Heart right ventricle (tissue), 16 donors: ENCODE results near the gene SLC16A8. TPM values are rescaled to one million over a fixed set of nuclear protein-coding genes. Genes with fewer than 3 reads are reported as not detected.

Experiments
- ATAC-seq, 8 donors: fragments of 200-7000 bp; cut with Tn5 transposase; one replicate each; pipeline ENCODE4 v1.9.1; 2020; ENCODE audit warnings: mild to moderate bottlenecking in 8 of 8, moderate library complexity in 8 of 8, moderate number of reproducible peaks in 1 of 8
- DNase-seq, 2 donors: peaks; one replicate each; pipeline ENCODE4 v3.0.0-alpha.2; 2020
- H3K27ac ChIP-seq, 10 donors: fragments of 200-600 bp; sonication (generic) in 2 of 10; one replicate each; pipeline versions ENCODE4 v1.5.0 to v1.8.0; 2020 to 2022; ENCODE audit warnings: mild to moderate bottlenecking in 3 of 10
- H3K27me3 ChIP-seq, 7 donors: fragments of 200-600 bp; one replicate each; pipeline ENCODE4 v1.8.0; 2021 to 2022; ENCODE audit warnings: mild to moderate bottlenecking in 2 of 7
- H3K36me3 ChIP-seq, 9 donors: fragments of 200-600 bp; sonication (generic) in 1 of 9; one replicate each; pipeline versions ENCODE4 v1.5.0 to v1.8.0; 2020 to 2022; ENCODE audit warnings: mild to moderate bottlenecking in 2 of 9
- H3K4me1 ChIP-seq, 9 donors: fragments of 200-600 bp; sonication (generic) in 1 of 9; one replicate each; pipeline versions ENCODE4 v1.5.0 to v1.8.0; 2020 to 2022; ENCODE audit warnings: mild to moderate bottlenecking in 4 of 9
- H3K4me3 ChIP-seq, 10 donors: fragments of 200-600 bp; sonication (generic) in 2 of 10; one replicate each; pipeline versions ENCODE4 v1.5.0 to v1.8.0; 2020 to 2022; ENCODE audit warnings: mild to moderate bottlenecking in 7 of 10, moderate library complexity in 2 of 10
- H3K9me3 ChIP-seq, 11 donors: fragments of 200-600 bp in 10 of 11; sonication (generic) in 2 of 11; one replicate each; pipeline versions ENCODE4 v1.5.0 to v1.8.0; 2013 to 2022; ENCODE audit warnings: mild to moderate bottlenecking in 2 of 11, control low read depth in 1 of 11, moderate library complexity in 1 of 11
- WGBS, 2 donors: extraction: QIAGEN DNeasy Blood & Tissue Kit; methylation state at CpG; one replicate each; pipeline ENCODE4 v1.1.7; 2013; ENCODE audit warnings: inconsistent platforms in 1 of 2; 5-methylcytosine and 5-hydroxymethylcytosine counted together
- intact Hi-C, 10 donors: fragments of 100-400 bp; cut with DNase I; formaldehyde crosslinking; loops; one replicate each; pipeline versions ENCODE4 v1.11.1 to v1.14.2; 2022
- polyA plus RNA-seq, 2 donors: library from polyadenylated mRNA; stranded (reverse); fragments of 200-250 nt; gene quantifications; one replicate each; pipeline ENCODE4 v1.2.3, GENCODE V29; 2013
- total RNA-seq, 10 donors: library from RNA; stranded (reverse); fragmentation: NEBNext Ultra II Directional in 3 of 10; extraction: Animal tissue kit (Norgen Biotek cat#: 25700) in 3 of 10; gene quantifications; one replicate each; pipeline versions ENCODE4 v1.2.1 to v1.2.4, GENCODE V29; 2021 to 2023
- TF ChIP-seq, protein P1 (sequence below), 9 donors: fragments of 200-600 bp; sonication (generic) in 2 of 9; IDR thresholded peaks; one replicate each; pipeline versions ENCODE4 v1.5.0 to v1.8.0; 2021 to 2022; ENCODE audit warnings: antibody characterized with exemption in 9 of 9, mild to moderate bottlenecking in 5 of 9, moderate library complexity in 1 of 9
- donor health status: Arrhythmogenic right ventricular cardiomyopathy.
- donor health status: ischemic (EF 13 %, LVEDD 7.1; RV severe dilation, severe dysfunction).
- donor health status: healthy with polysubstance abuse.
- donor health status: DM: no; HTN: yes; CAD: no.
- donor health status: DM: no; HTN: no; CAD: no.
- donor health status: ischemic (EF 25% LVEDD 6.9; RV normal size, moderate dysfunction).
- donor health status: ischemic (EF 25% LVEDD 5.7; RV mildly dilated, moderate dysfunction).
- donor health status: healthy.
- donor health status: DM: yes; HTN: yes; CAD: no.
- donor health status: Ischemic cardiomyopathy.
- donor health status: ischemic (EF 35%, LVEDD 5.7; RV mildly dilated, moderate dysfunction).
- donor health status: nonischemic (EF 11% LVEDD 7.7; RV severe dilation, severe dysfunction).
- donor health status: DM: yes; HTN: yes; CAD: no.
- donor health status: PGD.
- donor health status: ischemic (EF 29% LVEDD 5.4; RV normal size, mild dysfunction).
- donor health status: nonischemic (EF 23%, LVEDD 6.1; RV moderate dilation, normal function).

The SLC16A8 gene
- total and polyA plus RNA-seq, 12 donors = 0.19 to 0.34 (median 0.22) TPM; not detected in 9

DNA sequence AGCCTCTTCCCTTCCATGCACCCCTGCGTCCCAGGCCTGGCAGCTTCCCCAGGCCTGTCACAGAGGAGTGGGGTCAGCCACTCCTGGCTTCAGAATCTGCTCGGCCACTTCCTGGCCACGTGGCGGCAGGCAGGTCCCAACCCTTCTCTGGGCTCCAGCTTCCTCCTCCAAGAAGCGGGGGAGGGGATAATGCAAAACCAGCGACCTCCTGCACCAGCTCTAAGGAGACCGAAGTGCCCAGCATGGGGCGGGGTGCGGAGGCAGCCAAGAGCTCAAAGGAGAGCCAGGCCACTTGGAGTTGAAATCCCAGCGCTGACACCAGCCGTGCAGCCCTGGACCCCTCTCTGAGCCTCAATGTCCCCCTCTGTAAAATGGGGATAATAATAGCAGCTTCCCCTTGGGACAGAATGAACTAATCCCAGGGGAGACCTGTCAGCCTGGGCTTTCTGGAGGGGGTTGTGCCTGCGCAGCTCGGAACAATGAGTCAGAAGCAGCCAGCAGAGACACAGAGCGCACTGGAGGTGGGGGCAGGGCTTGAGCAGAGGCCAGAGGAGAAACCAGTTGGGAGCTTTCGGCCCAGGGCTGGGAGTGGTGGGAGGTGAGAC, 49.6 kb downstream of the SLC16A8 start:
- peak; percentile 74 to 78 for DNase-seq
- Histone ChIP-seq H3K4me1 (peaks cover 6 to 37% (median 22%) of the 10 kb centered on the region in 9 donors), H3K27me3 (no peaks in the 10 kb centered on the region), H3K36me3 (no peaks in the 10 kb centered on the region), H3K4me3 (no peak overlapping the region), H3K27ac (peak overlapping the region; percentile 34 to 79 (median 54)), H3K9me3 (no peaks in the 10 kb centered on the region)
- intact Hi-C loops = no loop called here
- ATAC-seq = peak; percentile 63 to 82 (median 77)
- TF ChIP-seq, protein P1, sequence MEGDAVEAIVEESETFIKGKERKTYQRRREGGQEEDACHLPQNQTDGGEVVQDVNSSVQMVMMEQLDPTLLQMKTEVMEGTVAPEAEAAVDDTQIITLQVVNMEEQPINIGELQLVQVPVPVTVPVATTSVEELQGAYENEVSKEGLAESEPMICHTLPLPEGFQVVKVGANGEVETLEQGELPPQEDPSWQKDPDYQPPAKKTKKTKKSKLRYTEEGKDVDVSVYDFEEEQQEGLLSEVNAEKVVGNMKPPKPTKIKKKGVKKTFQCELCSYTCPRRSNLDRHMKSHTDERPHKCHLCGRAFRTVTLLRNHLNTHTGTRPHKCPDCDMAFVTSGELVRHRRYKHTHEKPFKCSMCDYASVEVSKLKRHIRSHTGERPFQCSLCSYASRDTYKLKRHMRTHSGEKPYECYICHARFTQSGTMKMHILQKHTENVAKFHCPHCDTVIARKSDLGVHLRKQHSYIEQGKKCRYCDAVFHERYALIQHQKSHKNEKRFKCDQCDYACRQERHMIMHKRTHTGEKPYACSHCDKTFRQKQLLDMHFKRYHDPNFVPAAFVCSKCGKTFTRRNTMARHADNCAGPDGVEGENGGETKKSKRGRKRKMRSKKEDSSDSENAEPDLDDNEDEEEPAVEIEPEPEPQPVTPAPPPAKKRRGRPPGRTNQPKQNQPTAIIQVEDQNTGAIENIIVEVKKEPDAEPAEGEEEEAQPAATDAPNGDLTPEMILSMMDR (IDR thresholded peaks at IDR 0.05) = no peak
- 34 to 54% methylated on average over 15 of the region's 15 CpGs for WGBS, 2 donors

DNA sequence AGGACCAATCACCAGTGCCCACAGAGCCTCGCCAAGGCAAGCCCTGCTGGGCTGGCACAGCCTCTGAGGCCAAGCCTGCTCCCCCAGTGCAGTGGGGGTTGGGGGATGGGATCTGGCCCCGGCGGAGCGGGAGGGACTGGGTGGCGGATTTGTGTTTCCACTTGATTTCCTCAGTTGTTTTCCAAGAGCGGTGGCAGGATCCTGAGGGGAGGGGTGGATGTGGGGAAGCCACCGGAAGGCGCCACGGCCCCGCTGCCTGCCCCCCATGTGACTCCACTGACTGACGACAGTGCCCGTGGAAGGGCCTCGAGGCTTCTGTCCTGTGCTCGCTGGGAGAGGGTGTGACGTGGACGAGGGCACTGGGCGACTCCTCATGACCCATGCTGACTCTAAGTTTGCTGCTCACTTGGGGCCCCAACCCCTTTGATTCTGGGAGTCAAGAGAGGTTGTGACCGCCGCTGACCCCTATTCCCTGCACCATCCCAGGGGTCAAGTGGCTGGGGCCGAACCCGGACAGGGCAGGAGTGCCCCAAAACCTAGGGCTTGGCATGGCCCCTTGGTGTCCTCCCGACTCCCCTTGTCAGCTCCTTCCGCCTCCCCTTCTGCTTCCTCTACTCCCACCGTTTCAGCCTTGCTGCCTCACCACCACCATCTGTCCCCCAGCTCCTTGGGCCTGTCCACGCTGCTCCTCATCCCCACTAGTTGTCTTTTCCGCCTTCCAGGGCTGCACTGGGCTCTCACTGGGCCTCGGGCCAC, 50.3 kb downstream of the SLC16A8 start:
- TF ChIP-seq, protein P1 (IDR thresholded peaks at IDR 0.05) = no peak
- intact Hi-C loops = no loop called here
- Histone ChIP-seq H3K9me3 (no peaks in the 10 kb centered on the region), H3K27me3 (no peaks in the 10 kb centered on the region), H3K4me1 (peaks cover 6 to 36% (median 22%) of the 10 kb centered on the region in 9 donors), H3K27ac (peak overlapping the region in 9 of 10 donors; percentile 38 to 79 (median 53)), H3K36me3 (no peaks in the 10 kb centered on the region), H3K4me3 (no peak overlapping the region)
- peak in 7 of 8 donors; percentile 1 to 20 (median 5) for ATAC-seq
- peak in 1 of 2 donors; percentile 30 for DNase-seq
- 69 to 72% methylated on average over 27 of the region's 27 CpGs for WGBS, 2 donors

DNA sequence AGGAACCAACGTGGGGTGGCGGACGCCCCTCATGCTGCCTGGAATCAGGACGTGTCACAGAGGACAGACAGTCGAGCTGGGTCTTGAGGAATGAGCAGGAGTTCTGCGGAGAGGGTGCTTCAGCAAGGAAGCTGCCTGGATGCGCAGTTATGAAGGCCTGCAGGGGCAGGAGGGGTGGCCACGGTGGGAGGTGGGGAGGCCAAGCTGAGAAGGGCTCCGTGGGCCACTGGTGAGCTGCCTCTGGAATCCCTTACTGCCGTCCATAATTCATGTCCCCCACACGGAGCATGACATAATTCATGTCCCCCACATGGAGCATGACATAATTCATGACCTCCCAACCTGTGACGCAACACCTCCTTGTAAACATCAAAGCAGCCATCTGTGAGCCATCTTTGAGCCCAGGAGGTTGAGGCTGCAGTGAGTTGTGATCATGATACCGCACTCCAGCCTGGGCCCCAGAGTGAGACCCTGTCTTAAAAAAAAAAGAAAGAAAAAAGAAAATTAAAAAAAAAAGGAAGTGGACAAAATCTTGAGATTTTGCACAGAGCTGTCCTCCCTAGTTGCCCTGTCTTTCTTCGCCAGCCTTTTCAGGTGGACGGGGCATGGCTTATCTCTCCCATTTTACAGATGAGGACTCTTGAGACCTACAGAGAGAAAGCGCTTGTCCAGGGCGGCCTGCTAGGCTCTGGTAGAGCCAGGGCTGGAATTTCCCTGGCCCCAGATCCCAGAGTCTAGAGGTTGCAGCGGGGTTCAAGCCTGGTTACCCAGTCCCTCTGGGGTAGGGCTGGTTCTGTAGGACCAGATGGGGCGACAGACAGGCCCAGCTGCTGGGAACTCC, 51.1 kb downstream of the SLC16A8 start:
- no peak overlapping the region for H3K4me3 ChIP-seq
- H3K9me3 ChIP-seq = no peaks in the 10 kb centered on the region
- intact Hi-C loops = no loop called here
- no peak for ATAC-seq
- H3K36me3 ChIP-seq = no peaks in the 10 kb centered on the region
- no peak for DNase-seq
- H3K4me1 ChIP-seq = peaks cover 6 to 36% (median 22%) of the 10 kb centered on the region in 9 donors
- H3K27me3 ChIP-seq = no peaks in the 10 kb centered on the region
- TF ChIP-seq, protein P1 (IDR thresholded peaks at IDR 0.05) = no peak
- WGBS, 2 donors = 88 to 92% methylated on average over 19 of the region's 19 CpGs
- H3K27ac ChIP-seq = peak overlapping the region in 7 of 10 donors; percentile 16 to 79 (median 46)

DNA sequence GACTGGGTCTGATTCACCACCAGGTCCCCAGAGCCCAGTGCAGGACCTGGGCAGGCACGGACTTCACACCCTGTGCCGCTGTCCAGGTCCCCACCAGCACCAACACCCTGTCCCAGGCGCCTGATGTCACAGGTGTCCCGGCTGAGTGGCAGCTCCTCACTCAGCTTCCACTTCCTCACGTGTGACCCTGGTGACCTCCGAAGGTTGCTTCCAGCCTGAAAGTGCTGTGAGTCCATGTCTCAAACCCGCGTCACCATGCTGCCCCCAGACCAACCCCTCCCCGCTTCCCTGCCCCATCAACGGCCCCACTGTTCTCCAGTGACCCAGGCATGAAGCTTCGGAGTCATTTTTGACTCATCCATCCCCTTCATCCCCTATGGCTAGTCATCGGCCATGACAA, 52.5 kb downstream of the SLC16A8 start:
- no peaks in the 10 kb centered on the region for H3K27me3 ChIP-seq
- TF ChIP-seq, protein P1 (IDR thresholded peaks at IDR 0.05) = no peak
- intact Hi-C loops = no loop called here
- peaks cover 6 to 36% (median 22%) of the 10 kb centered on the region in 9 donors for H3K4me1 ChIP-seq
- H3K36me3 ChIP-seq = no peaks in the 10 kb centered on the region
- no peaks in the 10 kb centered on the region for H3K9me3 ChIP-seq
- DNase-seq (no peak), ATAC-seq (no peak)
- H3K27ac ChIP-seq = peak overlapping the region in 1 of 10 donors; percentile 16
- WGBS, 2 donors = 92 to 94% methylated on average over 12 of the region's 12 CpGs
- H3K4me3 ChIP-seq = no peak overlapping the region
